Lower lobe of right lung (tissue), 2 donors: ENCODE results near the gene SIRT5. TPM values are rescaled to one million over a fixed set of nuclear protein-coding genes. Genes with fewer than 3 reads are reported as not detected.

ENCODE experiments used
- ATAC-seq, 2 donors: fragments of 200-7000 bp; cut with Tn5 transposase; one replicate each; pipeline ENCODE4 v1.9.1; 2020 to 2022; ENCODE audit warnings: mild to moderate bottlenecking in 2 of 2, moderate library complexity in 2 of 2
- DNase-seq: peaks from one replicate; pipeline ENCODE4 v3.0.0-alpha.2; 2020
- H3K27ac ChIP-seq: fragments of 200-600 bp; one replicate; pipeline ENCODE4 v1.8.0; 2022
- H3K27me3 ChIP-seq: fragments of 200-600 bp; one replicate; pipeline ENCODE4 v1.8.0; 2022; ENCODE audit warnings: low read depth
- H3K36me3 ChIP-seq: fragments of 200-600 bp; one replicate; pipeline ENCODE4 v1.8.0; 2022; ENCODE audit warnings: mild to moderate bottlenecking
- H3K4me1 ChIP-seq: fragments of 200-600 bp; one replicate; pipeline ENCODE4 v1.8.0; 2022
- H3K4me3 ChIP-seq: fragments of 200-600 bp; one replicate; pipeline ENCODE4 v1.8.0; 2022; ENCODE audit warnings: mild to moderate bottlenecking
- H3K9me3 ChIP-seq: fragments of 200-600 bp; one replicate; pipeline ENCODE4 v1.8.0; 2022
- intact Hi-C: fragments of 100-400 bp; cut with DNase I; formaldehyde crosslinking; loops from one replicate; pipeline ENCODE4 v1.11.0; 2022
- total RNA-seq: library from RNA; stranded (reverse); fragmentation: NEBNext Ultra II Directional; extraction: Animal tissue kit (Norgen Biotek cat#: 25700); gene quantifications from one replicate; pipeline ENCODE4 v1.2.1, GENCODE V29; 2021
- TF ChIP-seq, protein P1 (sequence below): fragments of 200-600 bp; IDR thresholded peaks from one replicate; pipeline ENCODE4 v1.8.0; 2022; ENCODE audit warnings: antibody characterized with exemption, mild to moderate bottlenecking
- donor health status: DM: no; HTN: yes; CAD: no; lungs with severe emphysema.

SIRT5 gene
- total RNA-seq, 1 donor from 2014 or later = 15.3 TPM

DNA sequence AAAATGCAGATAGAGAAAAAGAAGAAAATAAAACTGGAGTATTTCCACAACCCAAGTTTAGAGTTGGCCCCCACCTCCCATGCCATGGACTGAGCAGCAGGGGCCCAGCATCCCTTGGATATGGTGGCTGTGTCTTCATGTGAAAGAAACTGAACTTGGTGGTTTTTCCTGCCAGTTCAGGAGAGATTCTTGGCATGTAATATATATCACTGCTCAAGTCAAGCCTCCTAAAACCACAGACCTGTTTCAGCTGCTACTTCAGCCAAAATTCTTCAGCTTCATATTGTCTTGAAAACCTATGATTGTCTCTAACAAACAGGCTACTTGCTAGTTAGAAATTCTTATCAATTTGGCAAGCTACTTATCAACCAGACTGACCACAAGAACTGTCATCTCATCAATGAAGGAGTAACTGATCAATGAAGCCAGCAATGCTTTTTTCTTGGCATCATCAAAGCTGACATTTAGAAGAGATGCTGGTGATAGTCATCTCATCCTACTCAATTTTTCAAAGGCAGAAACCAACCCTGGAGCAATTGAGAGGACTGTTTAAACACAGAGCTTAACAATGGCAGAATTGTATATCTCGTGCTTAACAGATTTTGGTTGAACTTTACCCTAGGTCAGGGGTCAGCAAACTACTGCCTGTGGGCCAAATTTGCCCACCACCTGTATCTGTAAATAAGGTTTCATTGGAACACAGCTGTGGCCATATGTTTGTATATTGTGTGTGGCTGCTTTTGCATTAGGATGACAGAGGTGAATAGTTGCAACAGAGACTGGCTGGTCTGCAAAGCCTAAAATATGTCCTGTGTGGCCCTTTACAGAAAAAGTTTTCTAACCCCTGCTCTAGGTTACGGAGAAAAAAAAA, 30.4 kb downstream of the SIRT5 start:
- TF ChIP-seq, protein P1, sequence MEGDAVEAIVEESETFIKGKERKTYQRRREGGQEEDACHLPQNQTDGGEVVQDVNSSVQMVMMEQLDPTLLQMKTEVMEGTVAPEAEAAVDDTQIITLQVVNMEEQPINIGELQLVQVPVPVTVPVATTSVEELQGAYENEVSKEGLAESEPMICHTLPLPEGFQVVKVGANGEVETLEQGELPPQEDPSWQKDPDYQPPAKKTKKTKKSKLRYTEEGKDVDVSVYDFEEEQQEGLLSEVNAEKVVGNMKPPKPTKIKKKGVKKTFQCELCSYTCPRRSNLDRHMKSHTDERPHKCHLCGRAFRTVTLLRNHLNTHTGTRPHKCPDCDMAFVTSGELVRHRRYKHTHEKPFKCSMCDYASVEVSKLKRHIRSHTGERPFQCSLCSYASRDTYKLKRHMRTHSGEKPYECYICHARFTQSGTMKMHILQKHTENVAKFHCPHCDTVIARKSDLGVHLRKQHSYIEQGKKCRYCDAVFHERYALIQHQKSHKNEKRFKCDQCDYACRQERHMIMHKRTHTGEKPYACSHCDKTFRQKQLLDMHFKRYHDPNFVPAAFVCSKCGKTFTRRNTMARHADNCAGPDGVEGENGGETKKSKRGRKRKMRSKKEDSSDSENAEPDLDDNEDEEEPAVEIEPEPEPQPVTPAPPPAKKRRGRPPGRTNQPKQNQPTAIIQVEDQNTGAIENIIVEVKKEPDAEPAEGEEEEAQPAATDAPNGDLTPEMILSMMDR = no peak
- no peaks in the 10 kb centered on the region for H3K4me1 ChIP-seq
- no peak overlapping the region for H3K27ac ChIP-seq
- H3K4me3 ChIP-seq = no peak overlapping the region
- peaks cover 59% of the 10 kb centered on the region for H3K36me3 ChIP-seq
- DNase-seq (no peak), ATAC-seq (no peak)
- no peaks in the 10 kb centered on the region for H3K9me3 ChIP-seq
- H3K27me3 ChIP-seq = no peaks in the 10 kb centered on the region
- intact Hi-C loops = no loop called here

- TF ChIP-seq, protein P1 = no peak
- ATAC-seq (no peak), DNase-seq (no peak)
- Histone ChIP-seq H3K4me1 (no peaks in the 10 kb centered on the region), H3K27ac (no peak overlapping the region), H3K27me3 (no peaks in the 10 kb centered on the region), H3K36me3 (peaks cover 56% of the 10 kb centered on the region), H3K4me3 (no peak overlapping the region), H3K9me3 (no peaks in the 10 kb centered on the region)
- intact Hi-C loops = no loop called here
Observed at GRCh38 chr6:13605634-13606033, 31.2 kb downstream of the SIRT5 start.

DNA sequence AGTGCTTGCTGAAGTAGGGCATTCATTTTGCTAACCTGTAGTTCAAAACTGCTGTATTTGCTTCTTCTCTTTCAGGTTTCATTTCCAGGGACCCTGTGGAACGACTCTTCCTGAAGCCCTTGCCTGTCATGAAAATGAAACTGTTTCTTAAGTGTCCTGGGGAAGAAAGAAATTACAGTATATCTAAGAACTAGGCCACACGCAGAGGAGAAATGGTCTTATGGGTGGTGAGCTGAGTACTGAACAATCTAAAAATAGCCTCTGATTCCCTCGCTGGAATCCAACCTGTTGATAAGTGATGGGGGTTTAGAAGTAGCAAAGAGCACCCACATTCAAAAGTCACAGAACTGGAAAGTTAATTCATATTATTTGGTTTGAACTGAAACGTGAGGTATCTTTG, 37.3 kb downstream of the SIRT5 start:
- Histone ChIP-seq H3K9me3 (no peaks in the 10 kb centered on the region), H3K36me3 (no peaks in the 10 kb centered on the region), H3K27ac (no peak overlapping the region), H3K4me3 (no peak overlapping the region), H3K4me1 (peaks cover 17% of the 10 kb centered on the region), H3K27me3 (no peaks in the 10 kb centered on the region)
- intact Hi-C loops = no loop called here
- no peak for DNase-seq
- TF ChIP-seq, protein P1 = no peak
- no peak for ATAC-seq

DNA sequence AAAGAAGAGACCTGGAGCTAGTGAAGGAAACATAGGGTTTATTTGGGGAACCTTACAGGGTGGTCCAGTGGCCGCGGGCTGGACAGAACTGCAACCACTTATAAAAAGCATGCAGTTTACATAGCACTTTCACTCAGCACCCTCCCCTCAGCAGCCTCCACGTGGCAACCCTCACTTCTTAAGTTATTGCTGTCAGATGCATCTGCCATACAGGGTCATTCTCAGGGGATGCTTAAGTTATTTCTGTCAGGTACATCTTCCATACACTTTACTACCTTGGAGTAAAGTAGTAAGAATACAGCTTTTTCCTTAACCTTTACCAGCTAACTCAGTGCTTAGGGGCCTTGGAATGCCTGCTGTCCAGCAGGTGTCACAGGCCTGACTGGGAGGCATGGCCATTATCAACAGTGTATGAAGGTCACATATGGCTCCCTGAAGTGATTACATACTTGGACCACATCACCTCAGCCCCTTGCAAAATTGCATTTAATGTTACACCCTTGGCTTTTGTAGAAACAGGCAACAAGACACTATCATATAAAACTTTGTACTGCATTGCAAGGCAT, 38.7 kb downstream of the SIRT5 start:
- H3K4me1 ChIP-seq = peaks cover 26% of the 10 kb centered on the region
- TF ChIP-seq, protein P1 = no peak
- no peaks in the 10 kb centered on the region for H3K27me3 ChIP-seq
- no peak for DNase-seq
- no peak for ATAC-seq
- intact Hi-C loops = no loop called here
- H3K27ac ChIP-seq = no peak overlapping the region
- H3K9me3 ChIP-seq = no peaks in the 10 kb centered on the region
- H3K4me3 ChIP-seq = no peak overlapping the region
- H3K36me3 ChIP-seq = peaks cover 13% of the 10 kb centered on the region

GRCh38 chr6:13614126-13614925, 39.9 kb downstream of the SIRT5 start:
- H3K4me1 ChIP-seq = peaks cover 26% of the 10 kb centered on the region
- peak; percentile 71 for DNase-seq

More at GRCh38 chr6:13614126-13614925, 39.9 kb downstream of the SIRT5 start:
- Histone ChIP-seq H3K4me3 (peak overlapping the region; percentile 88), H3K27ac (peak overlapping the region; percentile 93), H3K36me3 (peaks cover 24% of the 10 kb centered on the region), H3K9me3 (no peaks in the 10 kb centered on the region), H3K27me3 (no peaks in the 10 kb centered on the region)
- TF ChIP-seq, protein P1 = no peak
- ATAC-seq = peak; percentile 66 to 69
- intact Hi-C loops = no loop called here
